ENCODE results near the gene EVI5. TPM values are rescaled to one million over a fixed set of nuclear protein-coding genes. Genes with fewer than 3 reads are reported as not detected.

Gene EVI5
- total and polyA plus RNA-seq, 2 donors (not counting 1 experiment from before 2014, with no cell fraction given), result 1.5 to 36.3 TPM

GRCh38 chr1:92515796-92516201 lies 269.1 kb downstream of the EVI5 start:
- Histone ChIP-seq H3K9me3 (ENCODE audit: control extremely low read depth in 1 of 3, control insufficient read depth in 2 of 3, insufficient read depth in 1 of 3, low read length in 2 of 3) (no peaks in the 10 kb centered on the region), H3K27ac (ENCODE audit: low read length in 2 of 2) (no peak overlapping the region), H4K20me1 (ENCODE audit: control insufficient read depth, insufficient read depth, low read length, poor library complexity, severe bottlenecking) (no peaks in the 10 kb centered on the region), H3K36me3 (replicated peaks in 1 of 2; ENCODE audit: control extremely low read depth in 1 of 2, control insufficient read depth in 1 of 2, extremely low read depth in 1 of 2, insufficient read depth in 2 of 2, low read length in 1 of 2) (peaks cover 0 to 3% of the 10 kb centered on the region in 2 experiments), H3K4me1 (ENCODE audit: control insufficient read depth in 2 of 2, insufficient read depth in 2 of 2, low read length in 2 of 2) (no peaks in the 10 kb centered on the region), H3K79me2 (ENCODE audit: control insufficient read depth, insufficient read depth, low read length) (no peaks in the 10 kb centered on the region), H2AFZ (ENCODE audit: insufficient read depth, low read depth, low read length, poor library complexity, severe bottlenecking) (no peak overlapping the region), H3K27me3 (replicated peaks in 1 of 4; ENCODE audit: control extremely low read depth in 1 of 4, control insufficient read depth in 3 of 4, insufficient read depth in 4 of 4, low read length in 3 of 4) (no peaks in the 10 kb centered on the region), H3K9ac (ENCODE audit: low read length) (no peak overlapping the region), H3K4me3 (ENCODE audit: control extremely low read depth in 1 of 5, extremely low read depth in 1 of 5, insufficient read depth in 1 of 5, low read depth in 2 of 5, low read length in 4 of 5) (no peak overlapping the region), H3K4me2 (replicated peaks; ENCODE audit: low read depth, low read length, poor library complexity, severe bottlenecking) (no peak overlapping the region)
- ATAC-seq (ENCODE audit: low read depth) (no peak), DNase-seq (no peak)
- H3K4me1 Mint-ChIP-seq, result no peaks in the 10 kb centered on the region
- H3K9me3 Mint-ChIP-seq (ENCODE audit: insufficient read depth), result no peaks in the 10 kb centered on the region
- no peak overlapping the region for H3K27ac Mint-ChIP-seq
- TF ChIP-seq, protein P1, sequence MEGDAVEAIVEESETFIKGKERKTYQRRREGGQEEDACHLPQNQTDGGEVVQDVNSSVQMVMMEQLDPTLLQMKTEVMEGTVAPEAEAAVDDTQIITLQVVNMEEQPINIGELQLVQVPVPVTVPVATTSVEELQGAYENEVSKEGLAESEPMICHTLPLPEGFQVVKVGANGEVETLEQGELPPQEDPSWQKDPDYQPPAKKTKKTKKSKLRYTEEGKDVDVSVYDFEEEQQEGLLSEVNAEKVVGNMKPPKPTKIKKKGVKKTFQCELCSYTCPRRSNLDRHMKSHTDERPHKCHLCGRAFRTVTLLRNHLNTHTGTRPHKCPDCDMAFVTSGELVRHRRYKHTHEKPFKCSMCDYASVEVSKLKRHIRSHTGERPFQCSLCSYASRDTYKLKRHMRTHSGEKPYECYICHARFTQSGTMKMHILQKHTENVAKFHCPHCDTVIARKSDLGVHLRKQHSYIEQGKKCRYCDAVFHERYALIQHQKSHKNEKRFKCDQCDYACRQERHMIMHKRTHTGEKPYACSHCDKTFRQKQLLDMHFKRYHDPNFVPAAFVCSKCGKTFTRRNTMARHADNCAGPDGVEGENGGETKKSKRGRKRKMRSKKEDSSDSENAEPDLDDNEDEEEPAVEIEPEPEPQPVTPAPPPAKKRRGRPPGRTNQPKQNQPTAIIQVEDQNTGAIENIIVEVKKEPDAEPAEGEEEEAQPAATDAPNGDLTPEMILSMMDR (IDR thresholded peaks at IDR 0.05), result no peak
- no peak for TF ChIP-seq EZH2 (IDR thresholded peaks at IDR 0.05; ENCODE audit: borderline replicate concordance, insufficient read depth, low read depth, low read length, poor library complexity, severe bottlenecking)
- 40% methylated on average over 1 of the region's 3 CpGs for WGBS (ENCODE audit: insufficient coverage)
- H3K4me3 Mint-ChIP-seq, result no peak overlapping the region
- intact Hi-C loops (cut with micrococcal nuclease), result no loop called here
- no peaks in the 10 kb centered on the region for H3K27me3 Mint-ChIP-seq
- POLR2A ChIA-PET, result no interaction called here
- CTCF ChIA-PET, result no interaction called here

DNA sequence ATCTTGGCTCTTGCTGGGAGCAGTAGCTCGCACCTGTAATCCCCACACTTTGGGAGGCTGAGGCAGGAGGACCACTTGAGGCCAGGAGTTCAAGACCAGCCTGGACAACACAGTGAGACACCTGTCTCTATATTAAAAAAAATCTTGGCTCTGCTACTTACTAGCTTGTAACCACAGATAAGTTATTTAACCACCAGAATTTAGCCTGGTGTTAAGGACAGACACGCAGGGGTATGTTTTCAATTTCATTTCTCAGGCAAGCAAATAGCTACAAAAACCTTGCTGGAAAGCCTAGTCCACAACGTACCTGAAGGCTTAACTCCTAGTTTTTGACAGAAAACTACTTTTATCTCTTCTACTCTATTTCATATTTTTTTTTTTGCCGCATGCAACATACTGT lies 273.4 kb downstream of the EVI5 start:
- no peak for ATAC-seq (ENCODE audit: low read depth)
- no peak overlapping the region for H3K4me3 ChIP-seq (ENCODE audit: control extremely low read depth in 1 of 5, extremely low read depth in 1 of 5, insufficient read depth in 1 of 5, low read depth in 2 of 5, low read length in 4 of 5)
- DNase-seq, result no peak
- H3K79me2 ChIP-seq (ENCODE audit: control insufficient read depth, insufficient read depth, low read length), result no peaks in the 10 kb centered on the region
- H3K9me3 ChIP-seq (ENCODE audit: control extremely low read depth in 1 of 3, control insufficient read depth in 2 of 3, insufficient read depth in 1 of 3, low read length in 2 of 3), result no peaks in the 10 kb centered on the region
- no peak overlapping the region for H2AFZ ChIP-seq (ENCODE audit: insufficient read depth, low read depth, low read length, poor library complexity, severe bottlenecking)
- POLR2A ChIA-PET, result no interaction called here
- no peaks in the 10 kb centered on the region for H3K4me1 Mint-ChIP-seq
- H3K9me3 Mint-ChIP-seq (ENCODE audit: insufficient read depth), result no peaks in the 10 kb centered on the region
- no peak overlapping the region for H3K27ac Mint-ChIP-seq
- H3K4me3 Mint-ChIP-seq, result no peak overlapping the region
- H3K27ac ChIP-seq (ENCODE audit: low read length in 2 of 2), result no peak overlapping the region
- no peaks in the 10 kb centered on the region for H4K20me1 ChIP-seq (ENCODE audit: control insufficient read depth, insufficient read depth, low read length, poor library complexity, severe bottlenecking)
- 96% methylated on average over 2 of the region's 4 CpGs for WGBS (ENCODE audit: insufficient coverage)
- CTCF ChIA-PET, result no interaction called here
- TF ChIP-seq, protein P1 (IDR thresholded peaks at IDR 0.05), result no peak
- no peak for TF ChIP-seq EZH2 (IDR thresholded peaks at IDR 0.05; ENCODE audit: borderline replicate concordance, insufficient read depth, low read depth, low read length, poor library complexity, severe bottlenecking)
- no peaks in the 10 kb centered on the region for H3K27me3 ChIP-seq (replicated peaks in 1 of 4; ENCODE audit: control extremely low read depth in 1 of 4, control insufficient read depth in 3 of 4, insufficient read depth in 4 of 4, low read length in 3 of 4)
- no peaks in the 10 kb centered on the region for H3K27me3 Mint-ChIP-seq
- no peak overlapping the region for H3K9ac ChIP-seq (ENCODE audit: low read length)
- no peak overlapping the region for H3K4me2 ChIP-seq (replicated peaks; ENCODE audit: low read depth, low read length, poor library complexity, severe bottlenecking)
- H3K4me1 ChIP-seq (ENCODE audit: control insufficient read depth in 2 of 2, insufficient read depth in 2 of 2, low read length in 2 of 2), result no peaks in the 10 kb centered on the region
- peaks cover 0 to 3% of the 10 kb centered on the region in 2 experiments for H3K36me3 ChIP-seq (replicated peaks in 1 of 2; ENCODE audit: control extremely low read depth in 1 of 2, control insufficient read depth in 1 of 2, extremely low read depth in 1 of 2, insufficient read depth in 2 of 2, low read length in 1 of 2)
- intact Hi-C loops (cut with micrococcal nuclease), result no loop called here

Measured in B cell (primary cell).